ENCODE measurements around the gene PROSER1.
"Not testable (repeated sequence)": the region's sequence is repeated elsewhere in the genome, so short reads cannot be mapped to it uniquely, and the experiment has no call there.

The PROSER1 gene

DNA sequence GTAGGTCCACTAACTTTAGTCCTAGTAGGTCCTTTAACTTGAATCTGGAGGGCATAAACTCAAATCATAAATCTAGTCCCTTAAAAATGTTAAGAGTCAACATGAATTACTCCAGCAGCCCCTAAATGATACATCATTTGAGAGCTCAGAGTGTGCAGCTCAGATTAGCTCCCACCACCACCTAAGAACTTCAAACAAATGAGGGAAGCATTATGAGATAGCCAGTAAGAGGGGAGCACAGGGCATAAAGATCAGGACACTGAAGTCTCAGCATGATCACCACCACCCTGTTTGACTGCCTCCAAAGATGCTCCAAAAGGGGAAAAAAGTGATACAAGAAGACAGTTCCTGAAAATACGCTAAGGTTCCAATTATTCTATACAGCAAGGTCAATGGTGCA is 5.7 kb downstream of the PROSER1 start:
- DNase-seq (ENCODE audit: low read depth in 1 of 2, low spot score in 1 of 2): no peak

DNA sequence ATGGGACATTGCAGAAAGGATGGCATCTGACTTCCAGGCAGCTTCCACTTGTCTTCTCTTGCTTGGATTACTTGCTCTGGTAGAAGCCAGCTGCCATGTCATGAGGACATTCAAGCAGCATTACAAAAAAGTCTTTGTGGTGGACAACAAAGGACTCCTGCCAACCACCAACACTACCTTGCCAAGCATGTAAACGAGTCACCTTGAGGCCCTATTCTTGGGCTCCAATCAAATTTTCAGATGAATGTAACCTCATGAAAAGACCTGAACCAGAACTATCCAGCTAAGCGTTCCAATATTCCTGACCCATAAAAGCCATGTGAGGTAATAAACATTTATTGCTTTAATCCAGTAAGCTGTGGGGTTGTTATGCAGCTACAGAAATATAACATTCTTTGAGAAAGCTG is 12.5 kb downstream of the PROSER1 start:
- DNase-seq (ENCODE audit: low read depth in 1 of 2, low spot score in 1 of 2): no peak

DNA sequence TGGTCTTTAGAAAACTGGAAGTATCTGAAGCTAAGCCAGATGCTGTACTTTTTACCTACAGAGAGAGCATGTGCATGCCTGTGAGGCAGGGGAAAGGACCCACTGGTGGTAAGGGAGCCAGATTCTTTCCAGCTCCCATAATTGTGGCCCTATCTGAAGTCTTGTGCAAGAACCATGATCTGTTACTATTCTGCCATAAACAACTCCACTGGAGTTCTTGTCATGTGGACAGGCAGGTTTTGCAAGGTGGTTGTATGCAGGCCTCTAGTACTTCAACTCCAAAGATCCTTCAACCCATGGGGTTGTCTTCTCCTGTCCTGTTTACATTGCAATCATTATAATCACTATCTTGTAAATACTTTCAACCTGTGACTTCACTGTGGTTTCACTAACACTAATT is 14.1 kb downstream of the PROSER1 start:
- DNase-seq (ENCODE audit: low read depth in 1 of 2, low spot score in 1 of 2): no peak

DNA sequence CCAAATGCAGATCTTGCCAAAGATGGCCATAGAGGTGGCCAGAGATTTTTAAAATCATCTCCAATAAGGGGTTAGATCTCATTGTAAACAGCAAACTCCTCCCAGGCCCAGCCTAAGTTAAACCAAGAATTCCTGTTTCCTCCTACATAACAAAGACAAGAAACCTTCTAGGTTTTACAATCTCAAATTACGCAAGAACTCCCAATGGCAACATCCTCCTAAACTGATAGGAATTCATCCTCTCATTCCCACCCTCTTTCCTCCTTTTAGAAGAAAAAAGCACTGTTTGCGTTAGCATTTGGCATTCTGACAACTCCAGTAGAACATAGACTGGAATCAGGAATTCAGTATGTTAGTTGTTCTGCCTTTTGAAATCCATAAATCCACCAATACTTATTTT is 14.6 kb downstream of the PROSER1 start:
- DNase-seq (ENCODE audit: low read depth in 1 of 2, low spot score in 1 of 2): no peak

DNA sequence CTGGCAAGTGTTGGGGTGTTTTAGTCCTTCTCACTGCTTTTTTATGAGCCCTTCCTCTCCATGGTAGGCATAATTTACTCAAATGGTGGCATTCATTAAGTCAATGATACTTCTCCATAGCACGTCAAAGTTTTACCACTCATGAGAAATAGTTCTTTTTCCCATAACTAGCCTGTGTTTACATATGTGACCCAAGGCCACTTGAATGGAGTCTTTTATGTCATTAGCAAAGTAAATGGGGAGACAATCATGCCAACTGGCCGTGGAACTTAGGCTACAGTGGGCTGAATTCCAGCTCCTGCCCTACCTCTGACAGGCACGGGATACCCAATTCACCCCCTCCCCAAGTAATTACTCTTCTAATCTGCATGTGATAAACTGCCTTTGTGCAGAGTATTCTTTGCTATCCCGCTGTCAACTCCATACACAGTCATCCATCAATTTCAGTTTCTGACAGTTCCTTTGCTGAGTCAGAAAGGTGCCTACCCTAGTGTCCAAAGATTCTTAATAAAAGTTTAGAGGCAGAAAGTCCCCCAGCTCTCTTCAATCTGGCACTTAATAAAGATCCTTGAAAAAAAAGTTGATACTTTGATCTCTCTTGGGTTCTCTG is 16.9 kb downstream of the PROSER1 start:
- DNase-seq (ENCODE audit: low read depth in 1 of 2, low spot score in 1 of 2): no peak

DNA sequence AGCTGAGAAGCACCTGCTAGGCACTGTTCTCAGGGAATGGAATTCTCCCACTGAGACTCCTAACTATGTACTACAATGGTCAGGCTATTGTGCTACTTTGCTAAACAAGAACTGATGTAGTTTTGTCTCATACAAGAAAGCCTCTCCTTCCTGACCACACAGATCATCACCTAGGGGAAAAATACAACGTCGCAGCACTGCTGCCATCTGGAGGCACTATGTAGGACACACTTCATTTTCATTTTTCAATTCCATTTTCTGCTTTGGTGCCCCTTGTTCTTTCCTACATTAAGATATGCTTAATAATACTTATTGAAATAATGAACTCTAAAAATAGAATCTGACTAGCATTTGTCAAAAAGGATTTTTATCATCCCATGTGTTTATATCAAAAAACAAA is 21.1 kb downstream of the PROSER1 start:
- peak in 1 of 2 donors; percentile 11 for DNase-seq (ENCODE audit: low read depth in 1 of 2, low spot score in 1 of 2)

DNA sequence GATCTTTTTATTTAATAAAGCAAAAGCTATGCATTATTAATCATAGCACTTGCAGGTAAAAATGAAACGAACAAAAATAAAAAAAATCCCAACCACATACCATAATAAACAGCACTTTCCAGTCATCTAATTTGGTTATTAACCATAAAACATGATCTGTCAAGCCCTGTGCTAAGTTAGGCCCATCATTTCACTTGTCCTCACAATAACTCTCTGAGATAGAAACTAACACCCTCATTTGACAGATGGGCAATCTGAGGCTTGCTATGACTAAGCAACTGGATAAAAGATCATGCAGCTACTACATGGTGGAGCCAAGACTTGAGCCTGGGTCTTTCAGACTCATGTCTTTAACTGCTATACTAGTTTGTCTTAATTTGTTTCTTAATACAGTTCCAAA is 21.8 kb downstream of the PROSER1 start:
- no peak for DNase-seq (ENCODE audit: low read depth in 1 of 2, low spot score in 1 of 2)

DNA sequence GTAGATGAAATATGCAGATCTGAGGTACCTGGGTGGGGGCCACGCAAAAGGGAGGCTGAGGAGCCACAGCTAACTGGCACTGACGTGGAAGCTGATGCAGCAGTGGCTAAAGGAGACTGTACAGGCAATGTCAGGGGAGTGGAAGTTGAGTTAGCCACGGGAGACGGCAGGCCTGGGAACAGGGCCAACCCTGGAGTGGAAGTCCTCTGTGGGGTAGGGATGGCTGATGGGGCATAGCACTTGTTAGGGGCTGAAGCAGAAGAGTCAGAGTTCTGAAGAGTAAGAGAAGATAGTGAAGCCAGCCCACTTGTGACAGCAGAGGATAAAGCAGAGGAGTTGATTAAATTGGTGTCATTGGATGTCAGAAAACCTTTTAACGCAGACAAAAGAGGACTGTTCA is 24.4 kb downstream of the PROSER1 start:
- no peak for DNase-seq (ENCODE audit: low read depth in 1 of 2, low spot score in 1 of 2)

DNA sequence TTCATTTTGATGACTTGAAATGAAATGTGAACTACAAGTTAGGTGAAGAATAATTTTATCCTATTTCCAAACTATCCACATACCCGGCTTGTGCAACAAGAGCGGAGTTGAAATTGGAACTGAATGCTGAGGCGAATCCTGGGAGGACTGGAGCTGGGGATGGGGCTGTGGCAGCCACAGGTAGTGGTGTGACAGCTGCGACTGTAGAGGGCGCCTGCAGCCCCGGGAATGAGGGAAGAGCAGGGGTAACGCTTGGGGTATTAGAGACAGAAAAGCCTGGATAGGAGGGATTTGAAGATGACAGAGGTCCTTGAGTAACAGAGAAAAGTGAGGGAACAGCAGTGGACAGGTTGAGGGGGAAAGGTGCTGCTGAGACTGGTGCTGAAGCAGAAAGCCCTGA is 25.3 kb downstream of the PROSER1 start:
- DNase-seq (ENCODE audit: low read depth in 1 of 2, low spot score in 1 of 2): no peak

DNA sequence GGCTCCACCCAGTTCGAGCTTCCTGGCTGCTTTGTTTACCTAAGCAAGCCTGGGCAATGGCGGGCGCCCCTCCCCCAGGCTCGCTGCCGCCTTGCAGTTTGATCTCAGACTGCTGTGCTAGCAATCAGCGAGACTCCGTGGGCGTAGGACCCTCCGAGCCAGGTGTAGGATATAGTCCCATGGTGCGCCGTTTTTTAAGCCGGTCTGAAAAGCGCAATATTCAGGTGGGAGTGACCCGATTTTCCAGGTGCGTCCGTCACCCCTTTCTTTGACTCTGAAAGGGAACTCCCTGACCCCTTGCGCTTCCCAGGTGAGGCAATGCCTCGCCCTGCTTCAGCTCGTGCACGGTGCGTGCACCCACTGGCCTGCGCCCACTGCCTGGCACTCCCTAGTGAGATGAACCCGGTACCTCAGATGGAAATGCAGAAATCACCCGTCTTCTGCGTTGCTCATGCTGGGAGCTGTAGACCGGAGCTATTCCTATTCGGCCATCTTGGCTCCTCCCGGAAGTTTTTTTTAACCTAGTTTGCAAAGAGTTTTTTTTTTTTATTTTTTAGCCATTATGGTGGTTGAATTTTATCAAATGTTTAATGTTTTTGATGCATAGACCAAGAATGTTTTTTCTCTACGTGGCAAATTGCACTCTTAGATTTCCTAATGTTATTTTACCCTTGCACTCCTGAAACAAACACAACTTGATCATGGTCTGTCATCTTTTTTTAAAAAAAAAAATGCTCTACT is 31.3 kb downstream of the PROSER1 start:
- not testable (repeated sequence) for DNase-seq (ENCODE audit: low read depth in 1 of 2, low spot score in 1 of 2)

DNA sequence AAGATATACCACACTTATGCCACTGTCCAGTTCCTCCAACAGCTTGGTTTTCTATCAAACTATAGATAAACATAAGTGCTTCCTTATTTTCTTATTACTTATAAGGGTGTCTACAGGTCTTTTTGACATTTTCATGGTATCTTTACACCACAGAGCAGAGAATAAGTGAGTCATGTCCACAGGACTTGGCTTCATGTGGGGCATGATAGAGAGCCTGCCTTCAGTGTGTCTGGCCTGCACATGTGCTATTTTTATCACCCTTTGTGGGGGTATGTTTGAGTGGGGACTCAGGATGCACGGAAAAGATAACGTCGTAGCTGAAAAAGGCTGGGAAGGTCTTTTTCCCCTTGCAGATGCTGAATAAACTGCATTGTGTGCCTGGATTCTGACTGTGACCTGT is 39.1 kb downstream of the PROSER1 start:
- DNase-seq (ENCODE audit: low read depth in 1 of 2, low spot score in 1 of 2): no peak

DNA sequence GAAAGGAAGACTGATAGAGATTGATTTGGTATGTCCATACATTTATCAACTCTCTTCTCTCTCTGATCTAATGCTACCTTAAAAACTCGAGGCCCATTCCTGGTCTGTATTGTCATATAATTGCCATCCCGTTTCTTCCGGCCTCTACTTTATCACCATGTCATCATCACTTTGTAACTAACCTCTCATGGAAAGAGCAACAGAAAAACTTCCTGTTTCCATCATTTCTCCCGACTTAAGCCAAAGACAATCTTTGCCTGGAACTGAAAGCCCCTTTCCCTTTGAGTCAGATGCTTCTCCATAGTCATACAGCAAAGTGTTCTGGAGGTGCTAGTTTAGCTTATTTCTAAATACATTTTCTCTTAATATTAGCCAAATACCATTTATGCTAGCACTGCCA is 44.5 kb downstream of the PROSER1 start:
- no peak for DNase-seq (ENCODE audit: low read depth in 1 of 2, low spot score in 1 of 2)

DNA sequence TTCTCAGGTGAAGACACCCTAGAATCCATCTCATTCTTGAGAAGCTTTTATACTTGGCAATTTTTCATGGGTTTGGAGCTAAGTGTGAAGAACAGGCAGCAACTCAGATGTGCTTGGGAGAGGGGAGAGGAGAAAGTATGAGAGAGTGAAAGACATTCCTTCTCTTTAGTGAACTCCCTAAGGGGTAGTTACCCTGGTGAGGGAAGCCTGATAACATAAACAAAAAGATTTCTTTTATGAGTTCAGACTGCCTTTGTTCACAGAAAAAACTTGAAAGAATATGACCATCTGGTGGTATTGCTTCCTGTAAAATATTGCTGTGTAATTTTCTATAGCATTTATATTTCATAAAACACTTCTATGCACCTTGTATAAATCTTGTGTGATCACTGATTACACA is 47.2 kb downstream of the PROSER1 start, which contains the start of gene STOML3:
TSS of gene STOML3 (minus strand) at position 139 of the 400 bp plus-strand sequence. CDS start at position 29, 110 bp downstream.
- DNase-seq (ENCODE audit: low read depth in 1 of 2, low spot score in 1 of 2): no peak

DNA sequence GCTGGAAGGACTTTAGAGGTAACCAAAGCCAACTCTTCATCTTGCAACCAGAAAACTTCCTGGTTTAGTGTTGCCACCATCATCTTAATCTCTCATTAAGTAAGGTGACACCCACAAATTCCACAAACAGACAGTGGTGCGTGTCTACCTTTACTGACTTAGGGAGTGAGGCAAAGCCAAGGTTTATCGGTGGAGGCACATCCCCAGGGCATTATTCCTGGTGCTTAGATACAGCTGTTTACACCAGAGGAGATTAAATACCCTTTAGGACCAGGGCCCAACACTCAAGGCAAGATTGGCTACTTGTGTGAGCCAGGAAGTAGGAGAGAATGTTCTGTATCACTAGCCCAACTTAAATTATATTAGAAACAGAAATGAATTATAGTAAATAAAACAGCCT is 56.8 kb downstream of the PROSER1 start:
- no peak for DNase-seq (ENCODE audit: low read depth in 1 of 2, low spot score in 1 of 2)

DNA sequence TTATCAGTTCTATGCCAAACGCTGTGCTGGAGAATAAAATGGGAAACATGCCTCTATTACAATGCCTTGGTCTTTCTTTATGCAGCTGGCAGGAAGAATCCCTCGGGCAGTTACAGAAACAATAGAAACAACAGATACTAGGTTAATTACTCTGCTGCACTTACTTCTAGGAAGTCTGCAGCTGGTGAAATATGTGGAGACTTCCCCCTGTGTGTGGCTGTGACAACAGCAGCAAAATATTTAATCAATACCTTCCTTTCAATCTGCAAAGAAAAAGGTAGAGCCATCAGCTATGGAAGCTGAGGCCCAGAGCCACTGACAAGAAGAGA is 57.2 kb downstream of the PROSER1 start:
- no peak for DNase-seq (ENCODE audit: low read depth in 1 of 2, low spot score in 1 of 2)

DNA sequence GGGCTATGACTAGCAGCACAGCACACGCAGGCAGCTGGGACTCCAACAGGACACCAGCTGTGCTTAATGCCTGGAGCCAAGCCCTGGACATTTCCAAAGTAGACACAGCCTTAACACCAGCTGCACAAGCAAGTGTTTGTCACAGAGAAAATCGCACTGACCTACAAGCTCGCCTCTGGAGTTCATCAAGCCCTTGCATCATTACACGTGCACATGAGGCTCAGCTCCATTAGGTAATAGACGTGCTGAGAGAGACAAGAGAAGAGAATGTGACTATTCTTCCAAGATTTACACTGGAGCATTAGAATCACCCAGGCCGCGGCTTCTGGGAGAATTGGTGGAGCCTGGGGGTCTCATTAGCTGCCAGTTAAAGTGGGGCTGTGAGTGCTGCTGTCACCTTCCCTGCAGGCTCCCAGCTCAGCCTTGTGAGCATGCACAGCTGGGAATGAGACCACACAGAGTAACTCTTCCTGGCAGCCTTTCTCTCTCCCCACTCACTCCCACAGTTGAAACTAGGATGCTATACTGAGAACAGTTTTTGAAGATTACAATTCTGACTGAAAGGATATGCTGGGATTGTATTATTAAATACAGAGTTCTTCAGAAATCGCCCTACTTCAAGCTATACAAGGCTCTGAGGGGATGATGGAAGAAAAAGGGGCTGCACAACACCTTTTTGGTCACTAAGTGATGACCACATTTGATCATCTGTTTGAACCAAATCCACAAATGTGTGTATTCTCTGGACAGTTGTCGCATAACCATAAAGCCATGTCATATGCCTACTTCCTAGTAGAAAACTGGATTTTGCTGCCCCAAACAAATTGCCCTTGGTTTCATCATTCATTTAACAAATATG is 57.8 kb downstream of the PROSER1 start:
- DNase-seq (ENCODE audit: low read depth in 1 of 2, low spot score in 1 of 2): no peak

DNA sequence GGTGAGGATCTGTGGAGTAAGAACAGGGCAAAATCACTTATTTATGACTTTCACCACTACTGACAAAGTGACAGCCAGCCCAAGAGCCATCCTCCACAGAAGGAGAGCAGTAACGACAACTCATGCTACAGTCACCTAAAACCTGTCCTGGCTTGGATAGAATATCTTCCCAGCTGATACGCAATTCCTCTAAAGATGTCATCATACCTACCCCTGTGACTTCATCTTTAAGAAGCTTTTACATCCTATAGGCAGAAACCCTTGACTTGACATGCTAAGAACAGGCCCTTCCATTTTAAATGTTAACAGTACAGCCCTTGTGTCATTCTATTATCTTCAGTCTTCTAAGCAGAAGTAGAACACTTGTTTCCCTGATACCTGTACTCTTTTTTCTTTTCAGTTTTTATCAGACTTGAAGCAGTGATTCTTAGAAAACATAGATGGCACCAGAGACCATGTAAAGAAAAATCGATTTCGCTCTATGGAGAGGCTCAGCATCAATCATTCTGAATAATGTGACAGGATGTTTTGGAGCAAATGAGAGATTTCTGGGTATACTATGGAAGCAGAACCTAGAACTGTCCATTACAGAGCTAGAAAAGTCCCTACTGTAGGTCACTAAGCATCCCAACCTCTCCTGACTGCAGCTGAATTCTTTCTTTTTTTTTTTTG is 67.4 kb downstream of the PROSER1 start:
- DNase-seq (ENCODE audit: low read depth in 1 of 2, low spot score in 1 of 2): no peak

DNA sequence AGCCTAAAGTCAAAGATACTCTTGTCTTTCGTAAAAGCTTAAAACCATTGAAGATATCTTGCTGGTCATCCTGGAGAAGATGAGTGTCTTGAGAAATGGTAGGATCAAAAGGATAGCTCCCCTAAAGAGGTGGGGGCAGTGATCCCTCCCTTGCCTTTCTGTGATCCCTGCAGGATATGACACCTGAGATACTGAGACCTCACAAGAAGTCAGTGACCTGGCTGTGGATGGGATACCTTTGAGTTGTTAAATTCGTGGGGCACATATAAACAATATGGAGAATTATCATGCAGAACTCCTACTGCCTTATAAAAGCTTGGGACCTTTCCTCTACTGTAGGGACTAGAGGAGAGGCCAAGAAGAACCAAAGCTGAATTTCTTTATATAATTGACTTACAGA is 68.7 kb downstream of the PROSER1 start:
- no peak for DNase-seq (ENCODE audit: low read depth in 1 of 2, low spot score in 1 of 2)

DNA sequence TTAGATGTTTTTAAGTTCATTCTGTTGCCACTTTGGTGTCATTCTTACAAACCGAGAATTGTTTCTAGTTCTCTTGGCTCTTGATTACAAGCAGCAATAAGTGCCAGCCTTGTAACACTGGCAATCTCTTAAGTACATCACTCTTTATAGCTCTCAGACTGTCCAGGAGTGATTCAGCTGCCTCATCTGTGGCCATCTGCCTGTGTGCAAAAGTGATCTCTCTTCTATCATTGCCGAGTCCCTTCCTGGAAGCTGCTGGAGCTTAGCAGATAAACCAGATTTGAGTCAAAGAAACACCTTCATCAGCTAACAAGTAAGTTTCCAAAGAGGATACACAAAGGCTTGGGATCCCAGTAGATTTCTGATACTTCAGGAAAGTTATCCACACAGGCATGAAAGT is 70.4 kb downstream of the PROSER1 start:
- DNase-seq (ENCODE audit: low read depth in 1 of 2, low spot score in 1 of 2): no peak

DNA sequence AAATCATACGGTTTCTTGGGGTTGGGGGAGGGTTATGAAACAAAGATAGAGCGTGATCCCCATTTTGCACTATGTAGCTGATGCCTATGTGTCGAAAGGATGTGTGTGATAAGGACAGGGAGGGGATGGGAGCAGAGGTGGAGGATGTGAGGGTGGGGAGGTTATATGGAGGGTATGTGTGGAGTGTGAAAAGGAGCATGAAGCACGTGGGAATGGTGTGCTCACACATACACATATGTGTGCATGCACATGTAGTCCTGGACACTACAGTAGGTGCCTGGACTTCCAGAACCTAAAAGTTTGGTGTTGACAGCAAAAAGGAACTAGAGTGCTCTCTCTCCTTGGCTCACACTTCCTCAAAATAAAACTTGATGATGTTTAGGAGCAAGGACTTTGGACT is 72.6 kb downstream of the PROSER1 start:
- no peak for DNase-seq (ENCODE audit: low read depth in 1 of 2, low spot score in 1 of 2)

DNA sequence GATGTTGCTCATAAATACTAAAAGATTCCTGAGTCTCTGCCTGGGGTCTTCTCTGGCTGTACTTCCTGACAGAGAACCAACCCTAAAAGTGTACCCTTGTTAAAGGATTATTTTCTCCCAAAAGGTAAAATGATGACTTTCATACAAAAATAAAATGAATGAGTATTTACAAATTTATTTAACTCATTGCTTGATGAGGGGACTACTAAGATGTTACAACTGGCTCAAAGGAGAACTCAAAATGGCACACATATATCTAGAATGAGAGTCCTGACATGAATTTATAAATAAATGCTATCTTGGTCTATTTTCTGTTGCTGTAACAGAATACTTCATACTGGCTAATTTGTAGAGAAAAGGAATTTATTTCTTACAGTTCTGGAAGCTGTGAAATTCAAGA is 77.7 kb downstream of the PROSER1 start:
- DNase-seq (ENCODE audit: low read depth in 1 of 2, low spot score in 1 of 2): no peak
